Measurements from ENCODE around the gene C14orf132.

Gene C14orf132

GRCh38 chr14:96122496-96122895 lies 83.3 kb downstream of the C14orf132 start:
- H3K4me1 Mint-ChIP-seq (ENCODE audit: low read depth in 2 of 2): peaks cover 0 to 7% of the 10 kb centered on the region in 2 donors
- H3K4me3 Mint-ChIP-seq: no peak overlapping the region
- H3K9me3 Mint-ChIP-seq: no peaks in the 10 kb centered on the region
- DNase-seq: no peak
- no peak for ATAC-seq (replicated peaks)
- H3K27ac Mint-ChIP-seq: no peak overlapping the region
- peaks cover 29 to 36% of the 10 kb centered on the region in 2 donors for H3K27me3 Mint-ChIP-seq
- H3K36me3 Mint-ChIP-seq (ENCODE audit: insufficient read depth): no peaks in the 10 kb centered on the region

GRCh38 chr14:96125536-96125935 lies 86.4 kb downstream of the C14orf132 start:
- Mint-ChIP-seq H3K4me1 (ENCODE audit: low read depth in 2 of 2) (peaks cover 0 to 7% of the 10 kb centered on the region in 2 donors), H3K27ac (no peak overlapping the region), H3K9me3 (no peaks in the 10 kb centered on the region), H3K36me3 (ENCODE audit: insufficient read depth) (no peaks in the 10 kb centered on the region), H3K27me3 (peaks cover 37 to 39% of the 10 kb centered on the region in 2 donors), H3K4me3 (no peak overlapping the region)
- DNase-seq: no peak
- no peak for ATAC-seq (replicated peaks)

- Mint-ChIP-seq H3K27me3 (peaks cover 32 to 38% of the 10 kb centered on the region in 2 donors), H3K4me1 (ENCODE audit: low read depth in 2 of 2) (peaks cover 0 to 7% of the 10 kb centered on the region in 2 donors), H3K4me3 (peak overlapping the region; percentile 21 to 43), H3K36me3 (ENCODE audit: insufficient read depth) (no peaks in the 10 kb centered on the region), H3K9me3 (no peaks in the 10 kb centered on the region), H3K27ac (peak overlapping the region in 1 of 2 donors; percentile 70)
- ATAC-seq (replicated peaks) (peak; percentile 68), DNase-seq (no peak)
These were observed 87.2 kb downstream of the C14orf132 start for GRCh38 chr14:96126339-96126782.

- ATAC-seq (replicated peaks): no peak
- DNase-seq: no peak
- Mint-ChIP-seq H3K27ac (peak overlapping the region in 1 of 2 donors; percentile 70), H3K4me1 (ENCODE audit: low read depth in 2 of 2) (peaks cover 0 to 7% of the 10 kb centered on the region in 2 donors), H3K27me3 (peaks cover 32 to 36% of the 10 kb centered on the region in 2 donors), H3K36me3 (ENCODE audit: insufficient read depth) (no peaks in the 10 kb centered on the region), H3K4me3 (peak overlapping the region; percentile 21 to 43), H3K9me3 (no peaks in the 10 kb centered on the region)
These were observed 87.7 kb downstream of the C14orf132 start for GRCh38 chr14:96126783-96127271.

GRCh38 chr14:96129128-96129736 lies 90.1 kb downstream of the C14orf132 start:
- H3K27me3 Mint-ChIP-seq: peaks cover 45 to 50% of the 10 kb centered on the region in 2 donors
- H3K4me3 Mint-ChIP-seq: no peak overlapping the region
- H3K4me1 Mint-ChIP-seq (ENCODE audit: low read depth in 2 of 2): peaks cover 0 to 7% of the 10 kb centered on the region in 2 donors
- ATAC-seq (replicated peaks) (no peak), DNase-seq (no peak)
- H3K36me3 Mint-ChIP-seq (ENCODE audit: insufficient read depth): no peaks in the 10 kb centered on the region
- H3K27ac Mint-ChIP-seq: no peak overlapping the region
- no peaks in the 10 kb centered on the region for H3K9me3 Mint-ChIP-seq

GRCh38 chr14:96130391-96130790 lies 91.2 kb downstream of the C14orf132 start:
- DNase-seq (no peak), ATAC-seq (replicated peaks) (no peak)
- H3K4me3 Mint-ChIP-seq: no peak overlapping the region
- peaks cover 0 to 7% of the 10 kb centered on the region in 2 donors for H3K4me1 Mint-ChIP-seq (ENCODE audit: low read depth in 2 of 2)
- H3K27me3 Mint-ChIP-seq: peaks cover 49 to 58% of the 10 kb centered on the region in 2 donors
- no peak overlapping the region for H3K27ac Mint-ChIP-seq
- no peaks in the 10 kb centered on the region for H3K36me3 Mint-ChIP-seq (ENCODE audit: insufficient read depth)
- H3K9me3 Mint-ChIP-seq: no peaks in the 10 kb centered on the region

- Mint-ChIP-seq H3K27me3 (peaks cover 54 to 62% of the 10 kb centered on the region in 2 donors), H3K4me3 (no peak overlapping the region), H3K36me3 (ENCODE audit: insufficient read depth) (no peaks in the 10 kb centered on the region), H3K27ac (no peak overlapping the region), H3K4me1 (ENCODE audit: low read depth in 2 of 2) (peaks cover 0 to 7% of the 10 kb centered on the region in 2 donors), H3K9me3 (no peaks in the 10 kb centered on the region)
- ATAC-seq (replicated peaks) (no peak), DNase-seq (no peak)
These were observed 91.7 kb downstream of the C14orf132 start for GRCh38 chr14:96130854-96131253.

GRCh38 chr14:96131836-96132235 lies 92.7 kb downstream of the C14orf132 start:
- DNase-seq (no peak), ATAC-seq (replicated peaks) (no peak)
- H3K27me3 Mint-ChIP-seq: peaks cover 50 to 56% of the 10 kb centered on the region in 2 donors
- H3K4me3 Mint-ChIP-seq: no peak overlapping the region
- no peaks in the 10 kb centered on the region for H3K36me3 Mint-ChIP-seq (ENCODE audit: insufficient read depth)
- no peaks in the 10 kb centered on the region for H3K9me3 Mint-ChIP-seq
- no peak overlapping the region for H3K27ac Mint-ChIP-seq
- H3K4me1 Mint-ChIP-seq (ENCODE audit: low read depth in 2 of 2): peaks cover 0 to 2% of the 10 kb centered on the region in 2 donors

- no peak for ATAC-seq (replicated peaks)
- Mint-ChIP-seq H3K9me3 (peaks cover 0 to 6% of the 10 kb centered on the region in 2 donors), H3K27me3 (peaks cover 46 to 53% of the 10 kb centered on the region in 2 donors), H3K4me1 (ENCODE audit: low read depth in 2 of 2) (no peaks in the 10 kb centered on the region), H3K4me3 (no peak overlapping the region), H3K36me3 (ENCODE audit: insufficient read depth) (no peaks in the 10 kb centered on the region), H3K27ac (no peak overlapping the region)
- no peak for DNase-seq
These were observed 95.3 kb downstream of the C14orf132 start for GRCh38 chr14:96134508-96134907.

GRCh38 chr14:96135285-96135684 lies 96.1 kb downstream of the C14orf132 start:
- Mint-ChIP-seq H3K27me3 (peaks cover 38 to 47% of the 10 kb centered on the region in 2 donors), H3K4me1 (ENCODE audit: low read depth in 2 of 2) (no peaks in the 10 kb centered on the region), H3K4me3 (no peak overlapping the region), H3K36me3 (ENCODE audit: insufficient read depth) (no peaks in the 10 kb centered on the region), H3K9me3 (peaks cover 0 to 6% of the 10 kb centered on the region in 2 donors), H3K27ac (no peak overlapping the region)
- DNase-seq: no peak
- ATAC-seq (replicated peaks): no peak

GRCh38 chr14:96136371-96137005 lies 97.3 kb downstream of the C14orf132 start:
- H3K36me3 Mint-ChIP-seq (ENCODE audit: insufficient read depth): no peaks in the 10 kb centered on the region
- H3K27ac Mint-ChIP-seq: no peak overlapping the region
- H3K4me1 Mint-ChIP-seq (ENCODE audit: low read depth in 2 of 2): no peaks in the 10 kb centered on the region
- peaks cover 31 to 41% of the 10 kb centered on the region in 2 donors for H3K27me3 Mint-ChIP-seq
- no peak for DNase-seq
- no peak overlapping the region for H3K4me3 Mint-ChIP-seq
- peaks cover 0 to 6% of the 10 kb centered on the region in 2 donors for H3K9me3 Mint-ChIP-seq
- no peak for ATAC-seq (replicated peaks)

GRCh38 chr14:96138241-96138640 lies 99.1 kb downstream of the C14orf132 start:
- H3K36me3 Mint-ChIP-seq (ENCODE audit: insufficient read depth): no peaks in the 10 kb centered on the region
- no peak for ATAC-seq (replicated peaks)

GRCh38 chr14:96139169-96139568 lies 100.0 kb downstream of the C14orf132 start:
- no peak overlapping the region for H3K27ac Mint-ChIP-seq
- DNase-seq: no peak

More at GRCh38 chr14:96138241-96138640, 99.1 kb downstream of the C14orf132 start:
- Mint-ChIP-seq H3K27me3 (peaks cover 21 to 32% of the 10 kb centered on the region in 2 donors), H3K4me3 (no peak overlapping the region), H3K27ac (no peak overlapping the region), H3K9me3 (peaks cover 0 to 6% of the 10 kb centered on the region in 2 donors), H3K4me1 (ENCODE audit: low read depth in 2 of 2) (no peaks in the 10 kb centered on the region)
- no peak for DNase-seq

GRCh38 chr14:96139879-96140278 lies 100.7 kb downstream of the C14orf132 start:
- H3K4me1 Mint-ChIP-seq (ENCODE audit: low read depth in 2 of 2): no peaks in the 10 kb centered on the region
- H3K36me3 Mint-ChIP-seq (ENCODE audit: insufficient read depth): no peaks in the 10 kb centered on the region
- no peak overlapping the region for H3K27ac Mint-ChIP-seq
- H3K4me3 Mint-ChIP-seq: no peak overlapping the region
- ATAC-seq (replicated peaks): no peak
- DNase-seq: no peak
- H3K9me3 Mint-ChIP-seq: peaks cover 0 to 6% of the 10 kb centered on the region in 2 donors
- H3K27me3 Mint-ChIP-seq: peaks cover 34 to 40% of the 10 kb centered on the region in 2 donors

More at GRCh38 chr14:96139169-96139568, 100.0 kb downstream of the C14orf132 start:
- H3K36me3 Mint-ChIP-seq (ENCODE audit: insufficient read depth): no peaks in the 10 kb centered on the region
- H3K27me3 Mint-ChIP-seq: peaks cover 30 to 40% of the 10 kb centered on the region in 2 donors
- no peak for ATAC-seq (replicated peaks)
- H3K4me3 Mint-ChIP-seq: no peak overlapping the region
- no peaks in the 10 kb centered on the region for H3K4me1 Mint-ChIP-seq (ENCODE audit: low read depth in 2 of 2)
- peaks cover 0 to 6% of the 10 kb centered on the region in 2 donors for H3K9me3 Mint-ChIP-seq
